ENCODE data around the gene APOBEC2.
A peak's percentile ranks its signal among the peaks of the same experiment; 100 is the strongest.

APOBEC2 gene

DNA sequence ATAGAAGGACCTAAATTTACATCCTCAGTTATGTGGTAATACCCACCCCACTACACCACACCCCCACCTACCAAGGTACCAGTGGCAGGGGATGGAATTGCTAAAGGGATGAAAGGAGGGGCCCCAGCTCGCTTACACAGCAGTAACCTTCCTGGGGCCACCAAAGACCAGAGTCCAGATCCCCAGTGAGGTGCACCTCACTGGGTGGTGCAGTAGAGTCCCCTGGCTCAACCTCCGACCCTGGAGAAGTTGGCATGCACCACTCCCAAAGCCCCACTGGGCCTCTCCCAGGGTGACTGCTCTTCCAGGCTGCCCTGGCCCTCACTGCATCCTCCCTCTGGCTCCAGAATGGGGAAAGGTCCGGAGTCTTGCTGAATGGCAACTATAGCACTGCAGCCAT is 14.8 kb upstream of the APOBEC2 start:
- no peak for DNase-seq (ENCODE audit: low read depth)

DNA sequence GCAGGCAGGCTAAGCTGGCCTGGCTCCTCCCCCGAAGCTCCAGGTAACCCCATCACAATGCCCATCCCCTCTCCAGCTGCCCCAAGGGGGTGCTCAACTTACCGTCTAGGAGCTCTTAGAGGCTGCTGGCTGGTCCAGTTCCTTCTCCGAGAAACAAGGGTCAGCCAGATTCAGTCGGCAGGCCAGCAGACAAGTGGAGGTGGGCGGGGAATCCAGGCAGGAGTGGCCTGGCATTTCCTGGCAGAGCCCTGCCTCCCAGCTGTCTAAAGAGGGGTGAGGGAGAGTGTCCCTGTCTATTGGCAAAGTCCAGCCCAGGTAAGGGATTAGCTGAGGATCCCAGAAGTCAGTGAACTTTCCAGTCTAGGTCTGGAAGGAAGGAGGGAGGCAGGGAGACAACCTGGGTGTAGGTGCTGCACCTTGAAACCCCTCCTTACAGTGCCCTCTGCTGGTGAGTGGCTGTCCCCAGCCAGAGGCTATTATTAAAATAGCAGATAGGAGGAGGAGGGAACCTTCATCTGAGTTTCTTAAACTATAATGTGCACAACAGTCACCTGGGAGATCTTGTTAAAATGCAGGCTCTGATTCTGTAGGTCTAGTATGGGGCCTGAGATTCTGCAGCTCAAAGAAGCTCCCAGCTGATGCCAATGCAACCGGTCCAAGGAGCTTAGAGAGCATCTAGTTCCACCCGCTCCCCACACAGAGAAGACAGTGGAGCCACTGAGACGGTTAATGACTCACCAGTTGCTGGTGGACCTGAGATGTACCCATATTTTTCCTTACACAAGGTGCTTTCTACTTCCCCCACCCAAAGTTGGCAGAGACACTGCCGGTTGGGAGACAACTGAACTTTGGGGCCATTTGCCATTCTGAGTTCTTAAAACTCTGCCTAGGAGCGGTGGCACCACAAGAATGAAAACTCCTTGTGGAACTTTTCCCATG is 13.7 kb upstream of the APOBEC2 start, which contains the start of gene UNC5CL:
Gene UNC5CL (minus strand): TSS at position 162 of the 939 bp plus-strand sequence. CDS start 4,147 bp downstream, outside the sequence.
- DNase-seq (ENCODE audit: low read depth): peak; percentile 33

DNA sequence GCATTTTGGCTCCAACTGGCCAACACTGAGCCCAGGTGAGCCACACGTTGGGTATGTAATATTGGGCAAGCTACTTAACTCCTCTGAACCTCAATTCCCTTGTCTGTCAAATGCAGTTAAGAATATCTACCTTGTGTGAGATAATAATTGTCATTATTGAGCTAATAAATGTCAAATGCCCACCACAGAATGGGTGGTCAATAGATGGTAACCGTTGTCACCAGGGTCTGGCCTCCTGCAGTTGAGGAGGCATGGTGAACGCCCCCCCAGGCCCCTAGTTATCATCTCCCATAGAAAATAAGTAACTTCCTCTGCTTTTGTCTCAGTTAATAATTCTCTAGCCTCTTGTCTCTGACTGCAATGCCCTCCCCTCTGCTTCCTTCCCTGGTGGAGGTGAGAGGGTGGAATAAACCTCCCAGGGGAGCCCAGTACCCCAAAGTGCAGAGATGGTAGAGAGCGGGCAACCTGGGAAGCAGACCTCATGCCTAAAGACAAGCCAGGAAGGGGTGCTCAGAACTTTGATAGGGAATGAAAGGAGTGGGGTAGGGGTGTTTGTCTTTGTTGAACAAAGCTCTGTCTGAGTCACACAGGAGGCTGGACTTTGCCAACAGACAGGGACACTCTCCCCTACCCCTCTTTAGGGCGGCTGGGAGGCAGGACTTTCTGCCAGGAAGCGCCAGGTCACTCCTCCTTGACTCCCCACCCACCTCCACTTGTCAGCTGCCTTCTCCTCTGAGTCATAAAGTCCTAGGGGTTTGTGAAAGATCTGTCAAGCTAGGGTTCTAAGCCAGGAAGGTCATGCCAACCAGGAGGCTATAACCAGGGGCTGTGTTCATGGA is 12.7 kb upstream of the APOBEC2 start:
- peak; percentile 18 for DNase-seq (ENCODE audit: low read depth)

DNA sequence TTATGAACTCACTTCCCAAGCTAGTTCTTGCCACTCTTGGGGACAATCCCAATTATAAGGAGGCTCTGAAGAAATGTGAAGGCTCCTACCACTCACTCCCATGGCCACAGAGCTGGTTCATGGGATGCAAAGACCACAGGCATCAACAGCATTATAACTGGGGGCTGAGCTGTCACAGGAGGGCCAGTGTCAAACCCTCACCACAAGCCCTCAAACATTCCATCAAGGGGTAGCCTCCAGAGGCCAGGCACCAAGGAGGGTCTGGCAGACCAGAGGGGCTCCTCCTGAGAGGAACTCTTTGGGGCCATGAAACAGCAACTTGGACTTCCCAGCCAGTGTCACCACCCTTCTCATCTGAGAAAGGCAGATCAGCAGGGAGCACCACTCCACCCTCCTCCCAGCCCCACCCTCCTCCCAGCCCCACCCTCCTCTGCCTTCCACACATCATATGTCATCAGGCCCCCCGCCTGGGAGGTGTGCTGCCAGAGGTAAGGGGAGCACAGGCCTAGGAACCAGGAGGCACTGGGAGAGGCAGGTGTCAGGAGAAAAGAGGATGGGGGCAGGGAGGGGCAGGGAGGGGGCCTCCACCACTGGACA is 12.0 kb upstream of the APOBEC2 start:
- no peak for DNase-seq (ENCODE audit: low read depth)

DNA sequence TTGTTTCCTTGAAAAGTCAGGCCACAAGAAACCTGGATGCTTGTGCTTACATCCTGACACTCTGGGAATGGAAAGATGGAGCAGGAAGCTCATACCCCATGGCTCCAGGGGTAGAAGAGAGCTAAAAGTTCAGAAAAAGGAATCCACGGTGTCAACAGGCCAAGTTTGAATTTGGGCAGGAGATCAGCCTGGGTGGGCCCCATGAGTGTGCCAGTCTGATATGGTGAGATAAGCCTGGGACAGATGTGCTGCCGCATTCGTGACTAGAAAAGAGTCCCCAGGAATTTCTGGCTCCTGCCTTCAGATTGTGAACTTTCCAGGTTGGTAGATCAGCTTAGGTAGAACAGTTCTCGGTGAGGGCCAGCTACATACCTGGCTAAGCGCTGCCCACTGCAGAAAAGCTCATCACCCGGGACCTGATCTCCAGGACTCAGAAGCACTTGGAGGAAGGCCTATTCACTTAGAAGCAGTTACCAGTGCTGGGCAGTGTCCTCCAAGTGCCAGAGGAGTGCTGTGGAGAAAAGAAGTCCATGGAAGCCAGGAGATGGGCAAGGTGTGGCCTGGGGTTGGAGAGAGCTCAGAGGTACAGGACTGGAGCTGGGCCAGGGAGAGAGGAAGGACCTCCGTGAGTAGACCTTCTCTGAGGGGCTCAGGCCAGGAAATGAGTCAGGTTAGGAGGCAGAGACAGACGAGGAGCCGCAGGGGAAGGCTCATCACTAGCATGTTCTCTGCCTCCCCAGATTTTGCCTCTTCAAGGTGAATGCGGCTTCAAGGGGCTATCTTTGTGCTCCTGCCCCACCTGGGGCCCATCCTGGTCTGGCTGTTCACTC is 10.6 kb upstream of the APOBEC2 start, which contains the start of gene TSPO2:
Gene TSPO2 (plus strand): TSS at position 242 of the 830 bp plus-strand sequence. CDS start 519 bp downstream, at position 761.
- DNase-seq (ENCODE audit: low read depth): no peak

DNA sequence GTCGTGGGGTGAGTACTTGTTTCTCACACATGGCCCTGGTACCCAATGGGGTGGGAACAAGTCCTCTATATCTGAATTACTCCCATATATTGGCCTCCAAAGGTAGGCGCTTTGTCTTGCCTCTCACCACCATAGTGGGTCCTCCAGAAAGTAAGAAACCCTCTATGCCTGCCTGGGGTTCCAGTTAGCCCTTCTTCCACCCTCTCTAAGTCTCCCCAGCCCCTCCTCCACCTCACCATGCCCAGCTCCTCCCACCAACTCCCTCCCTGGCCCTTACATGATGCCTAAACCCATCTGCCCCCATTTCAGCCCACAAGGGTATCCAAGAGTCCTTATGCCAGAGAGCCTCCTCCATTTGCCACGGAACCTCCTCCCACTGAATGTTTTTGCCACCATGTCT is 9.9 kb upstream of the APOBEC2 start:
- DNase-seq (ENCODE audit: low read depth): no peak

DNA sequence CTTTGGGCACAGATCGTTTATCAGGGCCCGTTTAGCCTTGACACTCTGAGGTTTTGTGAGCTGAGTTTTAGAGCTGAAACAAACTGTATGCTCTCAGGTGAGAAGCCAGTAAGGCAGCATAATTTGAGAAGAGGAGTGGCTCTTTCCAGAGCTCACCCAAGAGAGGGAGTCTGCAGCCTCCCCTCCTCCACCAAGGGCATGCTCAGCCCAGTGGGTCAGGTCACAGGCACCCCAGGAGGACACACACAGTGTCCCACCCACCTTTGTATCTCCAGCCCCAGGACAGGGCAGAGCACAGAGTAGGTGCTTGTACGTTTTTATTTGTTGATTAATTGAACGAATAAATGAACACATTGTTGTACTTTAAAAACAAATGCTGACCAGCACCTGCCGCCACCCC is 7.3 kb upstream of the APOBEC2 start:
- no peak for DNase-seq (ENCODE audit: low read depth)

DNA sequence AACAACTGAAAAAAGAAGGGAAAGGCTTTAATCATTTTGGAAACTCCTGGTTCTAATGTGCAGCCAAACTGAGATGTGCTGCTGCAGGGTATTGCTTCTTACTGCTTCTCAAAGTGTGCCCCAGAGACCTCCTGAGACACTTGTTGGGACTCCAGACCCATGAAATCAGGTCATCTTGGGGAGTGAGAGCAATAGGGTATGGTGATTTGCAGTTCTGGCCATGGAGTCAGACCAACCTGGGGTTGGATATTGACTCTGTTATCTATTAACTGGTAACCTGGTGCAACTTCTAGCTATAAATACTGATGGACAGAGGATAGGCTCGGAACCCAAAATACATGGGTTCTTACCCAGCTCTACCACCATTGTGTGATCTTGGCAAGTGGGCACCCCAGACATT is 6.9 kb upstream of the APOBEC2 start:
- no peak for DNase-seq (ENCODE audit: low read depth)

DNA sequence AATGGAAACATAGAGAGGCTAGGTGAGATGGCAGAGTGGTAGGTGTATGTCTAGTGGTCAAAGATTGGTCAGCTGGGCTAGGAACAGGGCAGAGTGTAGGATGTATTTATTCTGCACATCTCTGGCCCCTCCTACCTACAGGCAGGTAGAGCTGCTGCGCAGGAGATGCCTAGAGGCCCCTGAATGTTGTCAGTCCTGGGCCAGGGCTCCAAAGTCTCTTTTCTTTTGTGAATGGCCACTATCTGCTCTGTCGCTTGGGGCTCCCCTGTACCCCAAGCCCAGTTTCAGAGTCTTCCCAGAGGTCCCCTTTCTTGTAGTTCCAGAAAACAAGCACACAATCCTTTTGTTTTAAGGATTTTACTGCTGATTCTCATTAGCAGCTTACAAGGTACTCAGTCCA is 5.7 kb upstream of the APOBEC2 start:
- DNase-seq (ENCODE audit: low read depth): no peak

DNA sequence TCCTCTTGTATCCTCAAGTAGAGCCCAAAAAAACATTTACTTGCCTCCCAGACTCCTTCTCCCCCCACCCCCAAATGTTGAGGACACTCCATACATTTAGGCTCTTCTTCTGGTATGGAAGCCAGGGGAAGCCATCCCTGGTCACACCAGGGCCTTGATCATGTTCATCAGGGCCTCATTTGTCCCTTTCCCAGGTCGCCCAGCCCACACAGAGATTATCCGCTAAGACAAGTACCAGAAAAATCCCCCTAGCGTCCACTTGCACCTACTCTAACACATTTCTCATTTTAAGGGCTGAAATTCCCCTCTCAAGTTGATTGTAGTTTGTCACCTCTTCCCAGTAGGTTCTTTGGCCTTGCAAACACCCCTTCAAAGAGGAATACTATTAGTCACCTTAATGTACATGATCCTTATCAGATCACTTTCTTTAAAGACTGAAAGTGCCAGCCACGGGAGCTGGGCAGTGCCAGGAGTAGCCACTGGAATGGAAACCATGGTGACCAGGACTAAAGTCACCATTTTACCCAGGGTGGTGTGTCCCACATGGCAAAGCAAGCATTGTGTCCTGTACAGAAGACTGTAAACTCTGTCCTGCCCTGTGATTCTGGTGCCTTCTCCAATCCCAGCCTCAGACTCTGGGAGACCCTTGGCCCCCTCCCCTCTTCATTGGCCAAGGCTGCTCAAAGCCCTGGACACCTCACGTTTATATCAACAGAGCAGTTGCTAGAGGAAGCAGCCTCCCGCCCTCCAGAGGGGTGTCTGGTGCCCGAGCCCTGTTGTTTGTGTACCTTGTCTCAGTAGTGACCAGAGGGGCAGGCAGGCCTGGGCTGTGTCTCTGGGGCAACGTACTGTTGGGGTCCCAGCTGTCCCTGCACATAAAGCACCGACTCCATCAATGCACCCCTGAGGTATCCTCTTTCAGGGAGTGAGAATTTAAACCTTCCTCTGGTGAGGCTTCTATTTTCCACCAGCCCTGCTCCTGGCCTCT is 5.0 kb upstream of the APOBEC2 start:
- DNase-seq (ENCODE audit: low read depth): no peak

DNA sequence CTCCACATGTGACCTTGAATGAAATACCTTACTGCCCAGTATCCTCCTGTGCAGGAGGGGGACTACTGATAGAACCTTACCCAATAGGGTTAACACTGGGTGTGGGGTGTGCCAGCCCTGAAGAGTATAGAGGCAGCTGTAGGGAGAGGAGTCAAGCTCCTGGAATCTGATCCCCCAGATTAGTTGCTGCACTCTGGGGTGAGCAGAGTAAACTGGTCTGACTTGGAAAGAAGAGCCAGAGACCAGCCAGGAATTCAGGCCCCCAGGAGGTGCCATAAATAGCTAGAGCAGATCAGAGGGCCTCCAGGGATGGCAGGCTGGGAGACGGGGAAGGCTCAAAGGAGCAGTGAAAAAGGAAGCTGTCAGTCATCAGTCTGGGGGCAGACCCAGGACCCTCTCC is 3.5 kb upstream of the APOBEC2 start:
- peak; percentile 34 for DNase-seq (ENCODE audit: low read depth)

DNA sequence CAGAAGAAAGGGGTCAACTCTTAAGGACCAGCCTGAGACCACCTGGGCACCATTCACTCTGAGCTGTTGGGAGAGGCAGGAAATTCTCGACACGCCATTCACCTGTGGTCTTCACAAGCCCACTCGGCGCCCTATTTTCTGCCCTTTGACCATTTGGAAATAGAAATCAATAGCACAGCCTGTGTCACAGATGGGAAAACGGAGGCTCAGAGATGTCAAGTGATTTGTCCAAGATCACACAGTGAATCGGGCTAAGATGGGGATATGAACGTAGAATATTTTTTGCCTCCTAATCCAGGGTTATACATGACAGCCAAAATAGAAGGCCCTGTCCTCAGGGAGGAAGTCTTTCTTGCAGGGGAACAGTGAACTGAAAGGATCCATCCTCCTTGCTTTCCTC is 3.0 kb upstream of the APOBEC2 start:
- no peak for DNase-seq (ENCODE audit: low read depth)

DNA sequence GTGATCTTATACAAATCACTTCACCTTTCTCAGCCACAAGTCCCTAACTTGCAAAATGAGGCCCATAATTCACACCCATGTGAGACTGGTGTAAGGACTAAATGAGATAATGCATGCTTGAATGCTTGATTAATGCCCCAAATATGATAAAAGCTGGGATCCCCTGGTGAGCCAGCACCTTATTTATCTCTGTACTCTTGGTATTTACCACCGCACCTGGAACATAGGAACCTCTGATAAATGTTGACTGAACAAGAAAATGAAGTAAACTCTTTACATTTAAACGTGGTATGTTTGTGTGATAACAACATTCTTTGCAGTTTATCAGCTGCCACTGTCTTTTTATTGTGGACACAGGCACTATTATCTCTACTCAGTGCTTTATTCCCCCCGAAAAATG is 2.5 kb upstream of the APOBEC2 start:
- DNase-seq (ENCODE audit: low read depth): no peak

DNA sequence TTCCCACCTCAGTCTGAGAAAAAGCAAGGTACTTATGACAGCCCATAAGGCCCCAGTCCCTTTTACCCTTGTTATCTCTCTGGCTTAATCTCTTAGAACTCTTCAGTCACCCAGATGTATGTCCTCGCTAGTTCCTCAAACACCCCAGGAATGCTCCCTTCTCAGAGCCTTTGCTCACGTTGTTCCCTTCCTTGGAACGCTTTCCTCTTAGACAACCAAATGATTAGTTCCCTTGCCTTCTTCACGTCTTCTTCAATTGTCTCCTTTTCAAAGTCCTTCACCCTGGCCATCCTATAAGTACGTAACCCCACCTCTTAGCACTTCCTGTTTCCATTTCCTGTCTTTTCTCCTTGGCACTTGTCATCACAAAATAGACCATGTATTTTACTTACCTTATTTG is 1.1 kb upstream of the APOBEC2 start:
- DNase-seq (ENCODE audit: low read depth): no peak

DNA sequence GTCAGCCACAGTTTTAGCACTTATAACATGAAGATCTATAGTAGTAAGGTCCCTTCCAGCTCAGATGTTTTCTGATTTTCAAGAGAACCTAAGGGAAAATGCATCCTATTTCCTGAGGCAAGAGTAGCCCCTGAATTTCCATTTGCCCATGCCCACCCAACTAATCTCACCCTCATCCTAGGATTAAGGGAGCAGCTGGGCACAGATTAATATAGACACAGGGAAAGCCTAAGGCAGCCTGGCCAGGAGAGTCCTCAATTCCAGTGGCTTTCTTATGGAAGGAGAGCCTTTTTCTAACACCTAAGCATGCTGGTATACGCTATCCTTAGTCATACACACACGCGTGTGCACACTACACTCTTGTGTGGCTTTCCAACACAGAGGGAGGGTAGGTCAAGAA is 1.5 kb downstream of the APOBEC2 start:
- DNase-seq (ENCODE audit: low read depth): no peak

DNA sequence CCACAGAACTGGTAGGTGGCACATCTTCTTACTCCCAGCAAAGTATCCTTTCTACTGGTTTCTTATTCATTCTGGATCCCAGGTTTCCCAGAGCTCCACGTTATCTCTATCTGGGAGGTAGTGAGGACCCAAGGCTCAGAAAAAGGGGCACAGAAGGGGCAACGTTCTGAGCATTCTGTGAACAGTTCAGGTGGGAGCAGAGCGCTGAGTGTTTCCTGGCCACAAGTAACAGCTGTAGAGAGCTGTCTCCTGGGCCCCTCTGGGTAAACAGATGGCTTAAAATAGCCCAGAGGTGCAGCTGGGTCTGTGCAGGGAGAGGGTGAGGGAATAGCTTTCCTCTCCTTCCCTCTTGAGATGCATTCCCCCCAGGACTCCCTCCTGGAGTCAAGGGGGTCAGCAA is 2.1 kb downstream of the APOBEC2 start:
- DNase-seq (ENCODE audit: low read depth): no peak

DNA sequence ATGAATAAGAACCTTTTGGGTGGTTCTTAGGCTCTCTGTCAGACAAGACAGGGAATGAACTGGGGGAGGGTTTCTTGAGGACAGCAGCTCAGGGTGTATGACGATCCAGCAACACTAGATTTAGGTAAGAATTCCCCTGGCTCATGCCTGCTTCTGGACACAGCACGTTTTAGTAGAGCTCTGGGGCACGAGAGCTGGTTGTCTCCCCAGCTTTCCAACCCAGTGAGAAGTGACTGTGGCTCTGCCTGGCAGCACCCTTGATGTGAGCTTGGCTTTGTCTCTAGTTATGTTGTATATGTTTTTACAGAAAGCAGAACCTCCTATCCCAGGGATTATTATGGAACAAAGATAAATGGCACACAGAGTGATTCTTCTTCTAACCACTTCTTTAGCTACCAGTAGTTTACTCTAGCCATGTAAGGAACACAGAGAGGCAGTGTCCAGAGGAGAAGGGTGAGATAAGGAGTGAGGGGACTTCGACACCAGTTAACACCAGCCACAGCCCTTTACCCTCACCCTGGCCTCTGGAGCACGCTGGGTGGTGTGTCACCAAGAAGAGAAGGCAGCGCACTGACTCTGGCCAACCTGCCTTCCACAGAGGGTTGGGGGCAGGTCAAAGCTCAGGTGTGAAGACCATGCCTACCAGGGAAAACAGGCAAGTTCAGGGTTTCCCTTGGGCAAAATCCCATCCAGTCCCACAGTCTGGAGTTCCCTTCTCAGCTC is 3.9 kb downstream of the APOBEC2 start:
- DNase-seq (ENCODE audit: low read depth): no peak

DNA sequence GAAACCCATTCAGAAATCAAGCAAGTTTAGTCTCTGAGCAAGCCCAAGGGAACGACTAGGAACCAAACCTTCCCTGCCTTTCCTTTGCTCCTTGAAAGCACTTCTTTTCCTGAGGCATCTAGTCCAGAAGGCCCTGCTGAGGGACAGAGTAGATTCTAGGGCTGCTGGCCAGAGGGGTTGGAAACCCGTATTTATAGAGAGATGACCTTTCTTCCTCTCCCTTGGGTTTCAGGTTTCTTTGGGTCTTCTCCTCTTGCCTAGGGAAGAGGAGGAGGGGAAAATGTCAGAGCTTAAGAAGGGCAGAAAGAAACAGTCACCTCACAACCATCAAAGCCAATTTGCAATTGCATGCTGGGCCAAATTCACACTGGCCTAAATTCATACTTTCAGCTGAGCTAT is 5.8 kb downstream of the APOBEC2 start:
- no peak for DNase-seq (ENCODE audit: low read depth)

DNA sequence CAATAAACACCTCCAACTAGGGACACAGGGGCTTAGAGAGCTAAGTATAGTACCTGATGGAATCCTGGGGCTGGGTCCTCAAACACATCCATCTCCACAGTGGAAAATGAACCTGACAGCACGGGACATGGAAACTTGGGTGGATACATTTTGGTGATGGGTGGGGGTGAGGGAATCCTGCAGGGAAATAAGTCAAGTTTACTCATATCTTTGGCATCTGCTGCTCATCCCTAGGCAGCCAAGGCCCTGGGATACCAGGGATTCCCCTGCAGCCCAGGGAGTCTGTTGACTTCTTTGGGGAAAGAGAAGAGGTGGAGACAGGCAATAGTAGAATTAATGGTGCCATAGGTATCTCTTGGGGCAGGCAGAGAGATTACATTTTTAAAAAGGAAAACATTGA is 6.6 kb downstream of the APOBEC2 start:
- DNase-seq (ENCODE audit: low read depth): peak; percentile 41

All from iris pigment epithelial cell (primary cell).